HCT116 (cell line): ENCODE results near the gene MYH10. TPM values are rescaled to one million over a fixed set of nuclear protein-coding genes. Genes with fewer than 3 reads are reported as not detected.

ENCODE experiments used
- ATAC-seq: fragments of 200-7000 bp; cut with Tn5 transposase; 2 replicates; pipeline ENCODE4 v1.9.1; 2020; ENCODE audit warnings: mild to moderate bottlenecking, moderate library complexity
- BruUV-seq: library from RNA; stranded (reverse); fragments of 400-500 nt; replicated peaks from 2 replicates; lab custom pipeline; 2021; lab: Mats Ljungman, UMichigan
- CTCF ChIA-PET: fragments of 300-600 bp; sonication (Branson Sonifier 250); formaldehyde crosslinking; loops from one replicate; lab custom pipeline; 2021; ENCODE audit warnings: antibody characterized with exemption; lab: Charles Lee
- POLR2A ChIA-PET: fragments of 300-600, 350-600 bp; sonication (Branson Sonifier 250); formaldehyde crosslinking; loops from one replicate; lab custom pipeline; 2021; ENCODE audit warnings: antibody characterized with exemption; lab: Charles Lee
- RAD21 ChIA-PET, 2 experiments: fragments of 300-600 bp; sonication (Branson Sonifier 250); formaldehyde crosslinking; loops; one replicate each; lab custom pipeline; 2023; ENCODE audit warnings: low total read pairs in 2 of 2; ENCODE audit not compliant: uncharacterized antibody in 2 of 2, unreplicated experiment in 2 of 2, low non-redundant PET in 1 of 2; lab: Charles Lee
- DNase-seq: peaks from one replicate; pipeline ENCODE4 v3.0.0-alpha.2; 2010; ENCODE audit warnings: low read depth, low spot score
- H2AFZ ChIP-seq: fragments of 200-600 bp; shearing (Covaris generic), sonication (generic); 2 replicates; pipeline ENCODE4 v1.6.1; 2017; ENCODE audit warnings: low read depth, mixed run types, mixed read lengths, antibody characterized with exemption, low read length; ENCODE audit not compliant: poor library complexity, severe bottlenecking
- H3K27ac ChIP-seq: 2 replicates; pipeline ENCODE4 v1.5.1; 2012; ENCODE audit warnings: low read depth, low read length
- H3K27me3 ChIP-seq: fragments of 200-600 bp; sonication (generic); 2 replicates; pipeline ENCODE4 v1.6.1; 2016; ENCODE audit warnings: mixed run types, low read length, mixed read lengths; ENCODE audit not compliant: insufficient read depth
- H3K36me3 ChIP-seq, 2 experiments: fragments of 200-500 bp in 1 of 2; fragments of 200-600 bp in 1 of 2; sonication (Bioruptor generic) in 1 of 2; sonication (generic) in 1 of 2; 2 replicates each; pipeline versions ENCODE4 v1.5.1 to v1.6.1; 2014 to 2016; ENCODE audit warnings: low read length in 2 of 2, inconsistent platforms in 1 of 2, mixed read lengths in 1 of 2, mixed run types in 1 of 2; ENCODE audit not compliant: insufficient read depth in 2 of 2, control insufficient read depth in 1 of 2
- H3K4me1 ChIP-seq, 2 experiments: fragments of 200-600 bp in 1 of 2; sonication (generic) in 1 of 2; 2 replicates each; pipeline versions ENCODE4 v1.5.1 to v1.6.1; 2012 to 2017; ENCODE audit warnings: low read length in 2 of 2, inconsistent platforms in 1 of 2, mild to moderate bottlenecking in 1 of 2, mixed read lengths in 1 of 2, mixed run types in 1 of 2, moderate library complexity in 1 of 2; ENCODE audit not compliant: insufficient read depth in 2 of 2, control insufficient read depth in 1 of 2
- H3K4me2 ChIP-seq: fragments of 200-600 bp; sonication (generic); 2 replicates; pipeline ENCODE4 v1.6.1; 2017; ENCODE audit warnings: mixed run types, low read length, mixed read lengths
- H3K4me3 ChIP-seq, 2 experiments: fragments of 200-600 bp in 1 of 2; sonication (generic) in 1 of 2; replicated peaks in 1 of 2; 2 replicates each; pipeline ENCODE4 v1.5.1; 2011 to 2016; ENCODE audit warnings: low read length in 2 of 2, control low read depth in 1 of 2, low read depth in 1 of 2, mild to moderate bottlenecking in 1 of 2, mixed read lengths in 1 of 2, mixed run types in 1 of 2
- H3K79me2 ChIP-seq: fragments of 200-600 bp; sonication (generic); 2 replicates; pipeline ENCODE4 v1.6.1; 2017; ENCODE audit warnings: mild to moderate bottlenecking, mixed run types, low read length, moderate library complexity, mixed read lengths; ENCODE audit not compliant: insufficient read depth
- H3K9ac ChIP-seq: fragments of 200-600 bp; sonication (generic); 2 replicates; pipeline ENCODE4 v1.6.1; 2016; ENCODE audit warnings: low read length, mixed read lengths
- H3K9me2 ChIP-seq: fragments of 200-600 bp; sonication (generic), shearing (Covaris generic); 2 replicates; pipeline ENCODE4 v1.6.1; 2017; ENCODE audit warnings: mixed run types, mild to moderate bottlenecking, moderate library complexity; ENCODE audit not compliant: insufficient read depth
- H3K9me3 ChIP-seq, 2 experiments: fragments of 200-500 bp in 1 of 2; fragments of 200-600 bp in 1 of 2; sonication (Bioruptor generic) in 1 of 2; sonication (generic) in 1 of 2; 2 replicates each; pipeline ENCODE4 v1.6.1; 2014 to 2017; ENCODE audit warnings: low read length in 2 of 2, mixed read lengths in 2 of 2, inconsistent platforms in 1 of 2, low read depth in 1 of 2, mild to moderate bottlenecking in 1 of 2, mixed run types in 1 of 2, moderate library complexity in 1 of 2; ENCODE audit not compliant: control insufficient read depth in 1 of 2, insufficient read depth in 1 of 2
- H4K20me1 ChIP-seq: fragments of 200-600 bp; sonication (generic), shearing (Covaris generic); 2 replicates; pipeline ENCODE4 v1.6.1; 2017; ENCODE audit warnings: mixed run types, mild to moderate bottlenecking, moderate library complexity; ENCODE audit not compliant: insufficient read depth
- CBX3 ChIP-seq: IDR thresholded peaks from 2 replicates; pipeline ENCODE4 v1.6.1; 2012; ENCODE audit warnings: low read depth
- ELF1 ChIP-seq: IDR thresholded peaks from 2 replicates; pipeline ENCODE4 v1.6.1; 2012; ENCODE audit warnings: low read depth, borderline replicate concordance
- EZH2 ChIP-seq: fragments of 200-600 bp; sonication (generic); IDR thresholded peaks from 2 replicates; pipeline ENCODE4 v1.6.1; 2017; ENCODE audit warnings: antibody characterized with exemption, mixed run types
- EZH2phosphoT487 ChIP-seq: fragments of 200-600 bp; IDR thresholded peaks from 2 replicates; pipeline ENCODE4 v1.6.1; 2018; ENCODE audit warnings: antibody characterized with exemption, borderline replicate concordance
- FOSL1 ChIP-seq: IDR thresholded peaks from 2 replicates; pipeline ENCODE4 v1.6.1; 2012; ENCODE audit warnings: low read depth
- JUND ChIP-seq: IDR thresholded peaks from 2 replicates; pipeline ENCODE4 v1.6.1; 2012
- POLR2AphosphoS5 ChIP-seq: IDR thresholded peaks from 2 replicates; pipeline ENCODE4 v1.6.1; 2011; ENCODE audit warnings: mild to moderate bottlenecking, low read depth, low read length, moderate library complexity
- REST ChIP-seq: IDR thresholded peaks from 2 replicates; pipeline ENCODE4 v1.6.1; 2012; ENCODE audit warnings: low read depth
- SIN3A ChIP-seq: IDR thresholded peaks from 2 replicates; pipeline ENCODE4 v1.6.1; 2012; ENCODE audit warnings: low read depth
- SP1 ChIP-seq: IDR thresholded peaks from 2 replicates; pipeline ENCODE4 v1.6.1; 2012; ENCODE audit warnings: low read depth
- SRF ChIP-seq: IDR thresholded peaks from 2 replicates; pipeline ENCODE4 v1.6.1; 2012; ENCODE audit warnings: low read depth
- TCF7L2 ChIP-seq: IDR thresholded peaks from 2 replicates; pipeline ENCODE4 v1.7.0; 2011; ENCODE audit warnings: borderline replicate concordance, inconsistent platforms; ENCODE audit not compliant: insufficient read depth, insufficient read length; ENCODE audit errors: extremely low read depth
- YY1 ChIP-seq: IDR thresholded peaks from 2 replicates; pipeline ENCODE4 v1.6.1; 2011; ENCODE audit warnings: low read length, low read depth, moderate library complexity, mild to moderate bottlenecking; ENCODE audit not compliant: insufficient replicate concordance; ENCODE audit errors: extremely low read depth
- ZFX ChIP-seq: fragments of 450-650 bp; IDR thresholded peaks from 2 replicates; pipeline ENCODE4 v1.6.1; 2017
- intact Hi-C: fragments of 100-400 bp; cut with micrococcal nuclease; formaldehyde crosslinking; loops from 2 replicates; pipeline ENCODE4 v1.10.0; 2022
- total RNA-seq: library from RNA; stranded (reverse); gene quantifications from one replicate; pipeline ENCODE4 v1.2.1, GENCODE V29; 2021; ENCODE audit not compliant: unreplicated experiment
- TF ChIP-seq, protein P1 (sequence below): IDR thresholded peaks from 2 replicates; pipeline ENCODE4 v1.6.1; 2012
- TF ChIP-seq, protein P2 (sequence below): IDR thresholded peaks from 2 replicates; pipeline ENCODE4 v1.6.1; 2012

MYH10 gene
- total RNA-seq, 1 experiment from 2014 or later = 39.2 TPM

DNA sequence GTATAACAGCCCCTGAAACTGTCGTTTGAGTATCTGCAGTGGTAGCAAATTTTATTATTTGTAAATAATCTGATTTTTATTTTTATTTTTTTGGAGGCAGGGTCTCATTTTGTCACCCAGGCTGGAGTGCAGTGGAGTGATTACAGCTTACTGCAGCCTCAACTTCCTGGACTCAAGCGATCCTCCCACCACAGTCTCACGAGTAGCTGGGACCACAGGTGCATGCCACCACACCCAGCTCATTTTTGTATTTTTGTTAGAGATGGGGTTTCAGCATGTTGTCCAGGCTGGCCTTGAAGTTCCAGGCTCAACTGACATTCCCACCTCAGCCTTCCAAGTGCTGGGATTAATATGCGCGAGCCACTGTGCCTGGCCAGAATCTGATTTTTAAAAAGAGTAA lies 192.1 kb downstream of the MYH10 start:
- Histone ChIP-seq H3K79me2 (peaks cover 73% of the 10 kb centered on the region), H4K20me1 (peaks cover 8% of the 10 kb centered on the region; the same call in 1 of the 2 replicates), H2AFZ (no peak overlapping the region), H3K4me2 (no peak overlapping the region), H3K4me3 (no peak overlapping the region), H3K36me3 (peaks cover 0 to 7% of the 10 kb centered on the region in 2 experiments; a peak in 2 of 4 replicates), H3K9me3 (no peaks in the 10 kb centered on the region), H3K4me1 (peaks cover 6 to 15% of the 10 kb centered on the region in 2 experiments), H3K27me3 (no peaks in the 10 kb centered on the region), H3K9ac (no peak overlapping the region), H3K9me2 (no peaks in the 10 kb centered on the region), H3K27ac (no peak overlapping the region)
- TF ChIP-seq, protein P1, sequence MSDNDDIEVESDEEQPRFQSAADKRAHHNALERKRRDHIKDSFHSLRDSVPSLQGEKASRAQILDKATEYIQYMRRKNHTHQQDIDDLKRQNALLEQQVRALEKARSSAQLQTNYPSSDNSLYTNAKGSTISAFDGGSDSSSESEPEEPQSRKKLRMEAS = no peak
- TF ChIP-seq YY1 (no peak), FOSL1 (no peak), SRF (no peak), ZFX (no peak), REST (no peak), EZH2 (no peak), ELF1 (no peak), SP1 (no peak), TCF7L2 (no peak), SIN3A (no peak), CBX3 (no peak), EZH2phosphoT487 (no peak), POLR2AphosphoS5 (no peak), JUND (no peak)
- TF ChIP-seq, protein P2, sequence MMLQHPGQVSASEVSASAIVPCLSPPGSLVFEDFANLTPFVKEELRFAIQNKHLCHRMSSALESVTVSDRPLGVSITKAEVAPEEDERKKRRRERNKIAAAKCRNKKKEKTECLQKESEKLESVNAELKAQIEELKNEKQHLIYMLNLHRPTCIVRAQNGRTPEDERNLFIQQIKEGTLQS = no peak
- DNase-seq = no peak
- CTCF ChIA-PET = no interaction called here
- no peak for ATAC-seq
- RAD21 ChIA-PET = interaction anchor here in 1 of 2 experiments (1.2 kb wide), 1 partner anchor 55 kb away, joined by 5 read pairs; no protein-coding TSS in a partner anchor
- intact Hi-C loops = loop anchor here (5.0 kb wide), 1 partner anchor 194 kb away; the partner anchor contains the start of gene MYH10
- POLR2A ChIA-PET = interaction anchor here (1.6 kb wide), 1 partner anchor 55 kb away, joined by 4 read pairs; no protein-coding TSS in a partner anchor
- no TSS peak for BruUV-seq
